LNCAP (cell line): Measurements from ENCODE around the gene TMED5.

Source experiments
- TF ChIP-seq, protein P1 (sequence below): fragments of 450-650 bp; IDR thresholded peaks from 2 replicates; pipeline ENCODE4 v1.5.1; 2017; ENCODE audit warnings: mild to moderate bottlenecking

Gene TMED5

DNA sequence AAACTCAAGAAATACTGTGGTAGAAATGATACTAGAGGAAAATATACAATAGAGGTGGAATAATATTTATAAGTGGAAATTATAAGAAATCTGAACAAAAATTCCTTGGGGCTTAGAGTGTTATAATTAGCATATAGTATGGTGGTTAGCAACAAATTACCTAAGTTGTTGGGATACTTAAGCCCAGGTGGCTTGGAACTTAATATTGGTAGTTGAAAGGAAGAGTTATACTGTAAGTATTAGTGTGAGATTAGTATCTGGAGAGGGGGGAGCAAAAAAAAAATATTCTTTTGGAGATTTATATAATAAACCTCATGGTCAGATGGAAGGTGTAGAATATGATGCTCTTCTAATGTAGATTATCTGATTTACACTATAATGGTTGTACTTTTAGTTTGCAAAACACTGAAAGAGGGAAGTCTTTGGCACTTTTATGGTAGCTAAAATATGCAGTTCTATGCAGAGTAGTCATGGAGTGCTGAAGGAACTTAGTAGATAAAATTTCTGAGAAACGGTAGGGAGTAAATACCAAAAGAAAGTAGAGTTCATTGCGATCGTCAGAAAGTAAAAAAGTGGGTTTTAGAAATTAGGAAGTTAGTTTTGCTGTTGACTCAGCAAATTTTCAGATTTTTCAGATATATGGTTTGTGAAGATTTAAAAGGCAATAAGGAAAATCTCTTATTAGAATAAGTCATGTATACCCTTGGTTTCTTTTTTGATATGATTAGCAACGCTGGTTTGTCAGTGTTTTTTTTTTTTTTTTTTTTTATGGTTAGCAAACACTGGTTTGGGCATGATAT lies 55.5 kb downstream of the TMED5 start:
- TF ChIP-seq, protein P1, sequence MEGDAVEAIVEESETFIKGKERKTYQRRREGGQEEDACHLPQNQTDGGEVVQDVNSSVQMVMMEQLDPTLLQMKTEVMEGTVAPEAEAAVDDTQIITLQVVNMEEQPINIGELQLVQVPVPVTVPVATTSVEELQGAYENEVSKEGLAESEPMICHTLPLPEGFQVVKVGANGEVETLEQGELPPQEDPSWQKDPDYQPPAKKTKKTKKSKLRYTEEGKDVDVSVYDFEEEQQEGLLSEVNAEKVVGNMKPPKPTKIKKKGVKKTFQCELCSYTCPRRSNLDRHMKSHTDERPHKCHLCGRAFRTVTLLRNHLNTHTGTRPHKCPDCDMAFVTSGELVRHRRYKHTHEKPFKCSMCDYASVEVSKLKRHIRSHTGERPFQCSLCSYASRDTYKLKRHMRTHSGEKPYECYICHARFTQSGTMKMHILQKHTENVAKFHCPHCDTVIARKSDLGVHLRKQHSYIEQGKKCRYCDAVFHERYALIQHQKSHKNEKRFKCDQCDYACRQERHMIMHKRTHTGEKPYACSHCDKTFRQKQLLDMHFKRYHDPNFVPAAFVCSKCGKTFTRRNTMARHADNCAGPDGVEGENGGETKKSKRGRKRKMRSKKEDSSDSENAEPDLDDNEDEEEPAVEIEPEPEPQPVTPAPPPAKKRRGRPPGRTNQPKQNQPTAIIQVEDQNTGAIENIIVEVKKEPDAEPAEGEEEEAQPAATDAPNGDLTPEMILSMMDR: no peak

DNA sequence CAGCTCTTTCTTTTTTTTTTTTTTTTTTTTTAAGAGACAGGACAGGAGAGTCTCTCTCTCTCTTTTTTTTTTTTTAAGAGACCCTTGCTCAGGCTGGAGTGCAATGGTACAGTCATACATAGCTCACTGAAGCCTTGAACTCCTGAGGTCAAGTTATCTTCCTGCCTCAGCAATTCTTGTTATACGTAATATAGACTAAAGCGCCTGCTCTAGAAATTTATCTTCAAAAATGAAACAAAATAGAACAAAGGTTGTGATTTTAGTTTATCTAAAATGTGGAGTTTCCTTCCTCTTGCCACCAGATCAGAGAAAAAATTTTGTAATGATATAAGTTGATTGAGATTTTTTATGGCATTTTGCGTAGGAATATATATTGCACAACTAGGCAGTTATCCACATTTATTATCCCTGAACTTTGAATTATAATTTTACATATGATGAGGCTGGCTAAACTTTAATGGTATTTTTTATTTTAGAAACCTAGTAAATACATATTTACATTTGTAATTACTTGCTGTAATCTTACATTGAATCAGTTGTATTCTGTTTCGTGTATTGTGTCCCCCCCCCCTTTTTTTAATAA lies 56.9 kb downstream of the TMED5 start:
- TF ChIP-seq, protein P1: no peak

DNA sequence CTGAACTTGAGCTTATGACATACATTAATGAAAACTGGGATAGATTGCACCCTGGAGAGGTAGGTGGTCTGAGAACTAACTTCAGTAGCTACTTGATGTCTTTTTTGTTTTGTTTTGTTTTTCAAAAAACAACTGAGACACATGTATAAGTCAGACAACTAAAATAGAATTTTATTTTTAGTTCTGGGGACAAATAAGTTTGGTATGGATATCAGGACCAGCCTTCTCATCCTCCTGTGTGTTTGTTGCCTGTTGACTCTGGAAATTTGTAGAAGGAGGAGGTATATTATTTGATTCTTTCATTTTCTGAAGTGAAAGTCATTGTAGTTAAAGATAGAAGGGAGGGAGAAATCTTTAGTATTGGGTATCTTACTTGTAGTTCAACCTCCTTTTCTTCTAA lies 59.6 kb downstream of the TMED5 start:
- TF ChIP-seq, protein P1: no peak

DNA sequence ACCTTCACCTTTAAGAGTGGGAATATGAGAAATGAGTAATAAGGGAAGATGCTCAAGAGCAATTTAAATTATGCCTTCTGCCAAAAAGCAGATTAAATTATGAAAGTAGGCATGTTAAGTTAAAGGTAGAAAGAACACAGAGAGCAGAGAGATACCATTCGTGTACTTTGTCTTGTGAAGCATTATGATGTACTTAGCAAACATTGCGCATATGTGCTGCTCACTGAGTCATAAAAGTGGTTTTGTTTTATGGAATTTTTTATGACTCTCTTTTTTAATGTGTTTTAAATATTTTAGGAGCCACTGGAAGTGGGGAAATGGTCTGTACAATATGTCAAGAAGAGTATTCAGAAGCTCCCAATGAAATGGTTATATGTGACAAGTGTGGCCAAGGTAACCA lies 65.8 kb downstream of the TMED5 start:
- TF ChIP-seq, protein P1: no peak

DNA sequence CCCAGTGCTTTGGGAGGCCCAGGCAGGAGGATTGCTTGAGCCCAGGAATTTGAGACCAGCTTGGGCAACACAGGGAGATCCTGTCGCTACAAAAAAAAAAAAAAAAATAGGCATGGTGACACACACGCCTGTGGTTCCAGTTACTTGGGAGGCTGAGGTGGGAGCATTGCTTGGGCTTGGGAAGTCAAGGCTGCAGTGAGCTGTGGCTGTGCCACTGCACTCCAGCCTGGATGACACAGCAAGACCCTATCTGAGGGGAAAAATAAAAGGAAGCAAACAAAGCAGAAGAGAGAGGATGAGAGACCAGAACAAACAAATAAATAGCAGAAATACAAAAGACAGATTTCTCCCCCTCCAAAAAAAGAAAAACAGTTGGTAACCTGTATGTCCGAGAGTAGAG lies 67.1 kb downstream of the TMED5 start:
- TF ChIP-seq, protein P1: no peak

DNA sequence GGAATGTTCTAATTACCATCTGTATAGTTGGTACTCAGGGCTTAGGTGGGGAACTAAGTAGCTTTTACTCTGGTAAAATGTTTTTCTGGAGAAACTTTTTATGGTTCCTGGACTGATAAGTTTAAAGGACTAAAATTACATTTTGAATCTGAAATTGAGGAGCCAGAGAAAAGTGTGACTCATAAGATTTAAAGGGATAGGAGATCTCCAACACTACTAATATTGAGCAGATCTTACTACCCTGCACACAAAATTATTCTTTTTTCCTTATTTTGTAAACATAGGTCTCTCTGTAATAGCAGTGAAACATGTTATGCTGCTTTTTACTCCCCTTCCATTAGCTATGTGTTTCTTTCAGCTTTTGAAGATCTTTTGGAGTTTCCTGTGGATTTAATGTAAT lies 68.7 kb downstream of the TMED5 start:
- TF ChIP-seq, protein P1: no peak

DNA sequence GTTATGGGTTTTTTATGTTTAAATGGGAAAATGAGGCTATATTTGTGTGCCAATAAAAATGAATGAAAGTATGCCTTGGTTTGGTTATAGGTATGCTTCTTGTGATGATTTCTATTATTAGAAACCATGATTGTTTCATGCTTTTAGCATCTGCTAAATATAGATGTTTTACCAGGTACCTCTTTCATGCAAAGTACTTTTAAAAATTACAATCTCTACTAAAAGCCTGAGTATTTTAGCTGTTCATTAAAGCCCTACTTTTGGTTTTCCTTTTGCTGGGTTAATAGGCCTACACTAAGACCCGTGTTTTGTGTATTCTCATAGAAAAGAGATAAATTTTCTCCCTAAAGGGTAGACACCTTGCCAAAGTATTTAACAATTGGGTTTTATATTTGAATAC lies 69.1 kb downstream of the TMED5 start:
- TF ChIP-seq, protein P1: no peak
